SK-N-SH (cell line): ENCODE results near the gene CFAP251. TPM values are rescaled to one million over a fixed set of nuclear protein-coding genes. Genes with fewer than 3 reads are reported as not detected.

Experiments used
- CTCF ChIA-PET: fragments of 300-600, 350-600 bp; formaldehyde crosslinking; extraction: SDS; loops from one replicate; lab custom pipeline; 2021; lab: Yijun Ruan, JAX
- POLR2A ChIA-PET: fragments of 350-600 bp; sonication (Branson Sonifier 250); formaldehyde crosslinking; extraction: SDS; loops from one replicate; lab custom pipeline; 2020; ENCODE audit warnings: antibody characterized with exemption, inconsistent platforms; lab: Yijun Ruan, JAX
- DNase-seq: peaks from one replicate; pipeline ENCODE4 v3.0.0; 2012
- H2AFZ ChIP-seq: fragments of 200-600 bp; sonication (generic); 2 replicates; pipeline ENCODE4 v1.8.1; 2016; ENCODE audit warnings: antibody characterized with exemption, mild to moderate bottlenecking, low read depth
- H3F3A ChIP-seq: fragments of 200-600 bp; sonication (generic); replicated peaks from 2 replicates; pipeline ENCODE3; 2016; ENCODE audit warnings: antibody characterized with exemption, mild to moderate bottlenecking; ENCODE audit not compliant: insufficient read depth
- H3K27ac ChIP-seq, 2 experiments: fragments of 200-500 bp in 1 of 2; fragments of 200-600 bp in 1 of 2; sonication (Bioruptor generic) in 1 of 2; sonication (generic), shearing (Covaris generic) in 1 of 2; 2 replicates each; pipeline versions ENCODE4 v1.5.1 to v1.6.1; 2014 to 2016; ENCODE audit warnings: low read depth in 2 of 2, inconsistent platforms in 1 of 2, low read length in 1 of 2, mild to moderate bottlenecking in 1 of 2, mixed read lengths in 1 of 2
- H3K27me3 ChIP-seq: fragments of 200-600 bp; sonication (generic), shearing (Covaris generic); 2 replicates; pipeline ENCODE4 v1.6.1; 2016; ENCODE audit warnings: mixed run types; ENCODE audit not compliant: insufficient read depth
- H3K36me3 ChIP-seq, 2 experiments: fragments of 200-500 bp in 1 of 2; fragments of 200-600 bp in 1 of 2; sonication (Bioruptor generic) in 1 of 2; sonication (generic) in 1 of 2; replicated peaks in 1 of 2; 2 replicates each; pipeline versions ENCODE3 to v1.5.1; 2014 to 2016; ENCODE audit warnings: low read length in 1 of 2, mild to moderate bottlenecking in 1 of 2; ENCODE audit not compliant: insufficient read depth in 2 of 2, control insufficient read depth in 1 of 2
- H3K4me1 ChIP-seq, 2 experiments: fragments of 200-500 bp in 1 of 2; fragments of 200-600 bp in 1 of 2; sonication (Bioruptor generic) in 1 of 2; sonication (generic), shearing (Covaris generic) in 1 of 2; 2 replicates each; pipeline versions ENCODE4 v1.5.1 to v1.6.1; 2014 to 2016; ENCODE audit warnings: low read depth in 1 of 2, low read length in 1 of 2, mixed run types in 1 of 2; ENCODE audit not compliant: insufficient read depth in 2 of 2, control insufficient read depth in 1 of 2
- H3K4me2 ChIP-seq: fragments of 200-600 bp; sonication (generic), shearing (Covaris generic); 2 replicates; pipeline ENCODE4 v1.6.1; 2017; ENCODE audit warnings: mixed run types
- H3K4me3 ChIP-seq, 2 experiments: fragments of 200-500 bp in 1 of 2; fragments of 200-600 bp in 1 of 2; sonication (Bioruptor generic) in 1 of 2; sonication (generic), shearing (Covaris generic) in 1 of 2; 2 replicates each; pipeline versions ENCODE4 v1.5.1 to v1.8.1; 2014 to 2016; ENCODE audit warnings: low read depth in 2 of 2, inconsistent platforms in 1 of 2, low read length in 1 of 2, mild to moderate bottlenecking in 1 of 2, mixed read lengths in 1 of 2, moderate library complexity in 1 of 2
- H3K79me2 ChIP-seq: fragments of 200-600 bp; sonication (generic); 2 replicates; pipeline ENCODE4 v1.8.1; 2017; ENCODE audit warnings: mild to moderate bottlenecking; ENCODE audit not compliant: insufficient read depth
- H3K9ac ChIP-seq: fragments of 200-600 bp; sonication (generic); 2 replicates; pipeline ENCODE4 v1.6.1; 2017; ENCODE audit warnings: mixed run types
- H3K9me2 ChIP-seq: fragments of 200-600 bp; sonication (generic); 2 replicates; pipeline ENCODE4 v1.6.1; 2017; ENCODE audit warnings: mixed run types
- H3K9me3 ChIP-seq: fragments of 200-600 bp; sonication (generic); 2 replicates; pipeline ENCODE4 v1.6.1; 2017; ENCODE audit warnings: mixed run types, mild to moderate bottlenecking, moderate library complexity
- H4K20me1 ChIP-seq: fragments of 200-600 bp; sonication (generic); 2 replicates; pipeline ENCODE4 v1.6.1; 2017; ENCODE audit warnings: mild to moderate bottlenecking, mixed run types; ENCODE audit not compliant: insufficient read depth
- CHD2 ChIP-seq: fragments of 150-350 bp; IDR thresholded peaks from 2 replicates; pipeline ENCODE4 v1.6.1; 2018; ENCODE audit warnings: low read length; ENCODE audit not compliant: partially characterized antibody
- ELF1 ChIP-seq: IDR thresholded peaks from 2 replicates; pipeline ENCODE4 v1.4.0; 2012
- EP300 ChIP-seq, 2 experiments: IDR thresholded peaks; 2 replicates each; pipeline versions ENCODE4 v1.4.0 to v1.6.1; 2012; ENCODE audit warnings: borderline replicate concordance in 1 of 2, low read depth in 1 of 2, low read length in 1 of 2
- FOXM1 ChIP-seq: IDR thresholded peaks from 2 replicates; pipeline ENCODE4 v1.4.0; 2012; ENCODE audit warnings: low read depth, mild to moderate bottlenecking
- GABPA ChIP-seq: IDR thresholded peaks from 2 replicates; pipeline ENCODE4 v1.4.0; 2012; ENCODE audit warnings: low read depth, mild to moderate bottlenecking
- GATA2 ChIP-seq: sonication (generic); formaldehyde crosslinking; IDR thresholded peaks from 2 replicates; pipeline ENCODE4 v1.5.0; 2020; ENCODE audit warnings: mild to moderate bottlenecking, missing genetic modification reagents
- JUND ChIP-seq: IDR thresholded peaks from 2 replicates; pipeline ENCODE4 v1.4.0; 2012
- MEF2A ChIP-seq: IDR thresholded peaks from 2 replicates; pipeline ENCODE4 v1.4.0; 2012; ENCODE audit warnings: low read depth, borderline replicate concordance
- MXI1 ChIP-seq: IDR thresholded peaks from 2 replicates; pipeline ENCODE4 v1.6.1; 2012; ENCODE audit warnings: mild to moderate bottlenecking, low read depth, low read length, improper control_type of control experiment
- NFIC ChIP-seq: IDR thresholded peaks from 2 replicates; pipeline ENCODE4 v1.4.0; 2012; ENCODE audit warnings: borderline replicate concordance
- NRF1 ChIP-seq: IDR thresholded peaks from 2 replicates; pipeline ENCODE4 v1.6.1; 2012; ENCODE audit warnings: low read depth, mild to moderate bottlenecking, low read length
- RAD21 ChIP-seq: IDR thresholded peaks from 2 replicates; pipeline ENCODE4 v1.6.1; 2012; ENCODE audit warnings: mild to moderate bottlenecking, low read length
- RCOR1 ChIP-seq: fragments of 150-350 bp; IDR thresholded peaks from 2 replicates; pipeline ENCODE4 v1.6.1; 2017; ENCODE audit warnings: antibody characterized with exemption, low read length
- RFX5 ChIP-seq: IDR thresholded peaks from 2 replicates; pipeline ENCODE4 v1.6.1; 2012; ENCODE audit warnings: mild to moderate bottlenecking, improper control_type of control experiment, low read length
- SMC3 ChIP-seq: IDR thresholded peaks from 2 replicates; pipeline ENCODE4 v1.6.1; 2012; ENCODE audit warnings: low read depth, low read length, improper control_type of control experiment
- TAF1 ChIP-seq: IDR thresholded peaks from 2 replicates; pipeline ENCODE4 v1.6.1; 2012; ENCODE audit warnings: low read depth, mild to moderate bottlenecking, low read length, moderate library complexity, borderline replicate concordance
- ZBTB33 ChIP-seq: IDR thresholded peaks from 2 replicates; pipeline ENCODE4 v1.4.0; 2012; ENCODE audit warnings: low read depth, borderline replicate concordance
- WGBS: methylation state at CpG from one replicate; pipeline ENCODE4 v1.1.6; 2017; ENCODE audit warnings: low lambda C conversion rate; 5-methylcytosine and 5-hydroxymethylcytosine counted together
- polyA plus RNA-seq, 3 experiments: library from polyadenylated mRNA; depleted of rRNA; stranded (reverse); fragments of >200 nt; gene quantifications; 2 replicates each; pipeline ENCODE4 v1.2.3, GENCODE V29; 2012
- TF ChIP-seq, protein P1 (sequence below): IDR thresholded peaks from 2 replicates; pipeline ENCODE4 v1.6.1; 2012; ENCODE audit warnings: mild to moderate bottlenecking, low read depth, low read length, moderate library complexity

CFAP251 gene
- polyA plus RNA-seq, 1 of the 3 experiments (the other 2 are of a cell fraction): 5.7 TPM

GRCh38 chr12:122032580-122032979 is 114.2 kb downstream of the CFAP251 start:
- peaks cover 4% of the 10 kb centered on the region for H3F3A ChIP-seq
- H3K27ac ChIP-seq: no peak overlapping the region
- peaks cover 97% of the 10 kb centered on the region for H3K79me2 ChIP-seq
- H3K27me3 ChIP-seq: no peaks in the 10 kb centered on the region
- POLR2A ChIA-PET: no interaction called here
- H3K9me2 ChIP-seq: no peaks in the 10 kb centered on the region
- no peak overlapping the region for H3K4me2 ChIP-seq
- peak; percentile 8 for DNase-seq
- WGBS: 93% methylated on average over 11 of the region's 11 CpGs
- H4K20me1 ChIP-seq: peaks cover 56% of the 10 kb centered on the region
- H3K9me3 ChIP-seq: no peaks in the 10 kb centered on the region
- peaks cover 5 to 15% of the 10 kb centered on the region in 2 experiments; a peak in 2 of 4 replicates for H3K4me1 ChIP-seq
- no peak overlapping the region for H3K9ac ChIP-seq
- no peak overlapping the region for H2AFZ ChIP-seq
- H3K4me3 ChIP-seq: no peak overlapping the region
- peaks cover 0 to 14% of the 10 kb centered on the region in 2 experiments for H3K36me3 ChIP-seq
- CTCF ChIA-PET: interaction anchor here (0.9 to 2.0 kb wide), 8 partner anchors 10 to 158 kb away, joined by 3 to 7 read pairs (median 4); partner anchors contain the start of gene BCL7A
- no peak for TF ChIP-seq MXI1
- TF ChIP-seq, protein P1, sequence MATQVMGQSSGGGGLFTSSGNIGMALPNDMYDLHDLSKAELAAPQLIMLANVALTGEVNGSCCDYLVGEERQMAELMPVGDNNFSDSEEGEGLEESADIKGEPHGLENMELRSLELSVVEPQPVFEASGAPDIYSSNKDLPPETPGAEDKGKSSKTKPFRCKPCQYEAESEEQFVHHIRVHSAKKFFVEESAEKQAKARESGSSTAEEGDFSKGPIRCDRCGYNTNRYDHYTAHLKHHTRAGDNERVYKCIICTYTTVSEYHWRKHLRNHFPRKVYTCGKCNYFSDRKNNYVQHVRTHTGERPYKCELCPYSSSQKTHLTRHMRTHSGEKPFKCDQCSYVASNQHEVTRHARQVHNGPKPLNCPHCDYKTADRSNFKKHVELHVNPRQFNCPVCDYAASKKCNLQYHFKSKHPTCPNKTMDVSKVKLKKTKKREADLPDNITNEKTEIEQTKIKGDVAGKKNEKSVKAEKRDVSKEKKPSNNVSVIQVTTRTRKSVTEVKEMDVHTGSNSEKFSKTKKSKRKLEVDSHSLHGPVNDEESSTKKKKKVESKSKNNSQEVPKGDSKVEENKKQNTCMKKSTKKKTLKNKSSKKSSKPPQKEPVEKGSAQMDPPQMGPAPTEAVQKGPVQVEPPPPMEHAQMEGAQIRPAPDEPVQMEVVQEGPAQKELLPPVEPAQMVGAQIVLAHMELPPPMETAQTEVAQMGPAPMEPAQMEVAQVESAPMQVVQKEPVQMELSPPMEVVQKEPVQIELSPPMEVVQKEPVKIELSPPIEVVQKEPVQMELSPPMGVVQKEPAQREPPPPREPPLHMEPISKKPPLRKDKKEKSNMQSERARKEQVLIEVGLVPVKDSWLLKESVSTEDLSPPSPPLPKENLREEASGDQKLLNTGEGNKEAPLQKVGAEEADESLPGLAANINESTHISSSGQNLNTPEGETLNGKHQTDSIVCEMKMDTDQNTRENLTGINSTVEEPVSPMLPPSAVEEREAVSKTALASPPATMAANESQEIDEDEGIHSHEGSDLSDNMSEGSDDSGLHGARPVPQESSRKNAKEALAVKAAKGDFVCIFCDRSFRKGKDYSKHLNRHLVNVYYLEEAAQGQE: no peak
- no peak for TF ChIP-seq GATA2
- no peak for TF ChIP-seq MEF2A
- TF ChIP-seq TAF1: no peak
- TF ChIP-seq NRF1: no peak
- TF ChIP-seq CHD2: no peak

- H3K27me3 ChIP-seq: no peaks in the 10 kb centered on the region
- H3K36me3 ChIP-seq: peaks cover 0 to 32% of the 10 kb centered on the region in 2 experiments
- H3K9me3 ChIP-seq: no peaks in the 10 kb centered on the region
- no peaks in the 10 kb centered on the region for H3K4me1 ChIP-seq
- H3K4me2 ChIP-seq: no peak overlapping the region
- no peak overlapping the region for H3K4me3 ChIP-seq
- ChIA-PET CTCF (interaction anchor here (1.0 kb wide), 1 partner anchor 88 kb away, joined by 3 read pairs; no protein-coding TSS in a partner anchor), POLR2A (no interaction called here)
- peaks cover 86% of the 10 kb centered on the region for H3K79me2 ChIP-seq
- no peak overlapping the region for H3K27ac ChIP-seq
- H3F3A ChIP-seq: peaks cover 4% of the 10 kb centered on the region
- no peak overlapping the region for H3K9ac ChIP-seq
- TF ChIP-seq TAF1 (no peak), CHD2 (no peak), RFX5 (no peak), JUND (no peak), RAD21 (no peak), RCOR1 (no peak), EP300 (IDR thresholded peaks at IDR 0.05; ENCODE audit: borderline replicate concordance in 1 of 2, low read depth in 1 of 2, low read length in 1 of 2) (no peak), SMC3 (no peak), NFIC (no peak), NRF1 (no peak), FOXM1 (no peak), ZBTB33 (no peak), ELF1 (no peak), GABPA (no peak)
- TF ChIP-seq, protein P1: no peak
- H4K20me1 ChIP-seq: peaks cover 29% of the 10 kb centered on the region; the same call in 1 of the 2 replicates
- no peaks in the 10 kb centered on the region for H3K9me2 ChIP-seq
- WGBS: 95% methylated on average over 8 of the region's 8 CpGs
- no peak for DNase-seq
- H2AFZ ChIP-seq: no peak overlapping the region
Measured at GRCh38 chr12:122035292-122035691, 116.9 kb downstream of the CFAP251 start.
